Retinal pigment epithelial cell (primary cell): Measurements from ENCODE around the gene SHROOM1.

ENCODE experiments used
- DNase-seq: peaks from one replicate; pipeline ENCODE4 v3.0.0-alpha.2; 2010; ENCODE audit warnings: low read depth
- H3K4me3 ChIP-seq: 2 replicates; pipeline ENCODE4 v1.5.1; 2011; ENCODE audit warnings: mild to moderate bottlenecking, low read length, control low read depth, moderate library complexity
- CTCF ChIP-seq: conservative IDR thresholded peaks from 2 replicates; pipeline ENCODE4 v1.5.1; 2011; ENCODE audit warnings: low read depth, low read length, control low read depth, inconsistent platforms

Gene SHROOM1

GRCh38 chr5:132772291-132773070 is 58.0 kb downstream of the SHROOM1 start:
- TF ChIP-seq CTCF = no peak
- no peak for DNase-seq
- no peak overlapping the region for H3K4me3 ChIP-seq
